SK-N-SH (cell line): ENCODE results near the gene SNX9. TPM values are rescaled to one million over a fixed set of nuclear protein-coding genes. Genes with fewer than 3 reads are reported as not detected.

Source experiments
- CTCF ChIA-PET: fragments of 300-600, 350-600 bp; formaldehyde crosslinking; extraction: SDS; loops from one replicate; lab custom pipeline; 2021; lab: Yijun Ruan, JAX
- POLR2A ChIA-PET: fragments of 350-600 bp; sonication (Branson Sonifier 250); formaldehyde crosslinking; extraction: SDS; loops from one replicate; lab custom pipeline; 2020; ENCODE audit warnings: antibody characterized with exemption, inconsistent platforms; lab: Yijun Ruan, JAX
- DNase-seq: peaks from one replicate; pipeline ENCODE4 v3.0.0; 2012
- H2AFZ ChIP-seq: fragments of 200-600 bp; sonication (generic); 2 replicates; pipeline ENCODE4 v1.8.1; 2016; ENCODE audit warnings: antibody characterized with exemption, mild to moderate bottlenecking, low read depth
- H3F3A ChIP-seq: fragments of 200-600 bp; sonication (generic); replicated peaks from 2 replicates; pipeline ENCODE3; 2016; ENCODE audit warnings: antibody characterized with exemption, mild to moderate bottlenecking; ENCODE audit not compliant: insufficient read depth
- H3K27ac ChIP-seq, 2 experiments: fragments of 200-500 bp in 1 of 2; fragments of 200-600 bp in 1 of 2; sonication (Bioruptor generic) in 1 of 2; sonication (generic), shearing (Covaris generic) in 1 of 2; 2 replicates each; pipeline versions ENCODE4 v1.5.1 to v1.6.1; 2014 to 2016; ENCODE audit warnings: low read depth in 2 of 2, inconsistent platforms in 1 of 2, low read length in 1 of 2, mild to moderate bottlenecking in 1 of 2, mixed read lengths in 1 of 2
- H3K27me3 ChIP-seq: fragments of 200-600 bp; sonication (generic), shearing (Covaris generic); 2 replicates; pipeline ENCODE4 v1.6.1; 2016; ENCODE audit warnings: mixed run types; ENCODE audit not compliant: insufficient read depth
- H3K36me3 ChIP-seq, 2 experiments: fragments of 200-500 bp in 1 of 2; fragments of 200-600 bp in 1 of 2; sonication (Bioruptor generic) in 1 of 2; sonication (generic) in 1 of 2; replicated peaks in 1 of 2; 2 replicates each; pipeline versions ENCODE3 to v1.5.1; 2014 to 2016; ENCODE audit warnings: low read length in 1 of 2, mild to moderate bottlenecking in 1 of 2; ENCODE audit not compliant: insufficient read depth in 2 of 2, control insufficient read depth in 1 of 2
- H3K4me1 ChIP-seq, 2 experiments: fragments of 200-500 bp in 1 of 2; fragments of 200-600 bp in 1 of 2; sonication (Bioruptor generic) in 1 of 2; sonication (generic), shearing (Covaris generic) in 1 of 2; 2 replicates each; pipeline versions ENCODE4 v1.5.1 to v1.6.1; 2014 to 2016; ENCODE audit warnings: low read depth in 1 of 2, low read length in 1 of 2, mixed run types in 1 of 2; ENCODE audit not compliant: insufficient read depth in 2 of 2, control insufficient read depth in 1 of 2
- H3K4me2 ChIP-seq: fragments of 200-600 bp; sonication (generic), shearing (Covaris generic); 2 replicates; pipeline ENCODE4 v1.6.1; 2017; ENCODE audit warnings: mixed run types
- H3K4me3 ChIP-seq, 2 experiments: fragments of 200-500 bp in 1 of 2; fragments of 200-600 bp in 1 of 2; sonication (Bioruptor generic) in 1 of 2; sonication (generic), shearing (Covaris generic) in 1 of 2; 2 replicates each; pipeline versions ENCODE4 v1.5.1 to v1.8.1; 2014 to 2016; ENCODE audit warnings: low read depth in 2 of 2, inconsistent platforms in 1 of 2, low read length in 1 of 2, mild to moderate bottlenecking in 1 of 2, mixed read lengths in 1 of 2, moderate library complexity in 1 of 2
- H3K79me2 ChIP-seq: fragments of 200-600 bp; sonication (generic); 2 replicates; pipeline ENCODE4 v1.8.1; 2017; ENCODE audit warnings: mild to moderate bottlenecking; ENCODE audit not compliant: insufficient read depth
- H3K9ac ChIP-seq: fragments of 200-600 bp; sonication (generic); 2 replicates; pipeline ENCODE4 v1.6.1; 2017; ENCODE audit warnings: mixed run types
- H3K9me2 ChIP-seq: fragments of 200-600 bp; sonication (generic); 2 replicates; pipeline ENCODE4 v1.6.1; 2017; ENCODE audit warnings: mixed run types
- H3K9me3 ChIP-seq: fragments of 200-600 bp; sonication (generic); 2 replicates; pipeline ENCODE4 v1.6.1; 2017; ENCODE audit warnings: mixed run types, mild to moderate bottlenecking, moderate library complexity
- H4K20me1 ChIP-seq: fragments of 200-600 bp; sonication (generic); 2 replicates; pipeline ENCODE4 v1.6.1; 2017; ENCODE audit warnings: mild to moderate bottlenecking, mixed run types; ENCODE audit not compliant: insufficient read depth
- EP300 ChIP-seq, 2 experiments: IDR thresholded peaks; 2 replicates each; pipeline versions ENCODE4 v1.4.0 to v1.6.1; 2012; ENCODE audit warnings: borderline replicate concordance in 1 of 2, low read depth in 1 of 2, low read length in 1 of 2
- FOSL2 ChIP-seq: IDR thresholded peaks from 2 replicates; pipeline ENCODE4 v1.4.0; 2012; ENCODE audit warnings: low read depth, mild to moderate bottlenecking, moderate library complexity, borderline replicate concordance
- FOXJ3 ChIP-seq: sonication (generic); formaldehyde crosslinking; IDR thresholded peaks from 2 replicates; pipeline ENCODE4 v1.5.1; 2020; ENCODE audit warnings: mild to moderate bottlenecking, missing genetic modification reagents
- GATA2 ChIP-seq: sonication (generic); formaldehyde crosslinking; IDR thresholded peaks from 2 replicates; pipeline ENCODE4 v1.5.0; 2020; ENCODE audit warnings: mild to moderate bottlenecking, missing genetic modification reagents
- IRF3 ChIP-seq: fragments of 150-350 bp; IDR thresholded peaks from 2 replicates; pipeline ENCODE4 v1.6.1; 2016; ENCODE audit warnings: mild to moderate bottlenecking, low read depth, low read length
- JUND ChIP-seq: IDR thresholded peaks from 2 replicates; pipeline ENCODE4 v1.4.0; 2012
- MAX ChIP-seq: IDR thresholded peaks from 2 replicates; pipeline ENCODE4 v1.4.0; 2012; ENCODE audit warnings: low read depth
- MEF2A ChIP-seq: IDR thresholded peaks from 2 replicates; pipeline ENCODE4 v1.4.0; 2012; ENCODE audit warnings: low read depth, borderline replicate concordance
- NRF1 ChIP-seq: IDR thresholded peaks from 2 replicates; pipeline ENCODE4 v1.6.1; 2012; ENCODE audit warnings: low read depth, mild to moderate bottlenecking, low read length
- PBX3 ChIP-seq: IDR thresholded peaks from 2 replicates; pipeline ENCODE4; 2012
- POLR2AphosphoS5 ChIP-seq: IDR thresholded peaks from 2 replicates; pipeline ENCODE4 v1.6.1; 2012; ENCODE audit warnings: low read depth, low read length
- RCOR1 ChIP-seq: fragments of 150-350 bp; IDR thresholded peaks from 2 replicates; pipeline ENCODE4 v1.6.1; 2017; ENCODE audit warnings: antibody characterized with exemption, low read length
- REST ChIP-seq: IDR thresholded peaks from 2 replicates; pipeline ENCODE4 v1.6.1; 2012; ENCODE audit warnings: mild to moderate bottlenecking, low read depth, low read length, moderate library complexity
- RFX5 ChIP-seq: IDR thresholded peaks from 2 replicates; pipeline ENCODE4 v1.6.1; 2012; ENCODE audit warnings: mild to moderate bottlenecking, improper control_type of control experiment, low read length
- RXRA ChIP-seq: IDR thresholded peaks from 2 replicates; pipeline ENCODE4 v1.4.0; 2012; ENCODE audit warnings: low read depth, mild to moderate bottlenecking, borderline replicate concordance
- SIN3A ChIP-seq: IDR thresholded peaks from 2 replicates; pipeline ENCODE4 v1.6.1; 2012; ENCODE audit warnings: low read depth, mild to moderate bottlenecking, low read length, moderate library complexity, borderline replicate concordance
- TCF12 ChIP-seq: IDR thresholded peaks from 2 replicates; pipeline ENCODE4 v1.4.0; 2012
- ZBTB33 ChIP-seq: IDR thresholded peaks from 2 replicates; pipeline ENCODE4 v1.4.0; 2012; ENCODE audit warnings: low read depth, borderline replicate concordance
- WGBS: methylation state at CpG from one replicate; pipeline ENCODE4 v1.1.6; 2017; ENCODE audit warnings: low lambda C conversion rate; 5-methylcytosine and 5-hydroxymethylcytosine counted together
- polyA plus RNA-seq, 3 experiments: library from polyadenylated mRNA; depleted of rRNA; stranded (reverse); fragments of >200 nt; gene quantifications; 2 replicates each; pipeline ENCODE4 v1.2.3, GENCODE V29; 2012

Gene SNX9
- polyA plus RNA-seq, 1 of the 3 experiments (the other 2 are of a cell fraction): 31.6 TPM

- Histone ChIP-seq H3K4me2 (no peak overlapping the region), H3K27ac (no peak overlapping the region), H3K79me2 (no peaks in the 10 kb centered on the region), H3K4me3 (no peak overlapping the region), H3K9me3 (no peaks in the 10 kb centered on the region), H2AFZ (no peak overlapping the region), H3F3A (peaks cover 6% of the 10 kb centered on the region), H3K9me2 (no peaks in the 10 kb centered on the region), H3K9ac (no peak overlapping the region), H4K20me1 (no peaks in the 10 kb centered on the region), H3K4me1 (no peaks in the 10 kb centered on the region; a peak in 1 of 4 replicates), H3K27me3 (no peaks in the 10 kb centered on the region), H3K36me3 (no peaks in the 10 kb centered on the region)
- CTCF ChIA-PET: interaction anchor here (0.7 kb wide), 1 partner anchor 85 kb away, joined by 3 read pairs; no protein-coding TSS in a partner anchor
- 71% methylated on average over 9 of the region's 9 CpGs for WGBS
- DNase-seq: no peak
- TF ChIP-seq RCOR1 (no peak), FOXJ3 (CRISPR knock-in tag) (no peak), JUND (peak; percentile 46; the same call in 1 of the 2 replicates), EP300 (IDR thresholded peaks at IDR 0.05; ENCODE audit: borderline replicate concordance in 1 of 2, low read depth in 1 of 2, low read length in 1 of 2) (no peak), GATA2 (CRISPR knock-in tag) (no peak), SIN3A (no peak), FOSL2 (peak; percentile 4; the same call in 1 of the 2 replicates)
- POLR2A ChIA-PET: no interaction called here
Measured at GRCh38 chr6:157974341-157974894, 151.4 kb downstream of the SNX9 start.

GRCh38 chr6:157974967-157975366 is 151.9 kb downstream of the SNX9 start:
- H3K9me3 ChIP-seq: no peaks in the 10 kb centered on the region
- no peaks in the 10 kb centered on the region for H3K4me1 ChIP-seq
- ChIA-PET POLR2A (no interaction called here), CTCF (interaction anchor here (0.7 to 1.2 kb wide), 2 partner anchors 14 to 84 kb away, joined by 3 to 5 read pairs; no protein-coding TSS in a partner anchor)
- no peak overlapping the region for H3K4me3 ChIP-seq
- H3K27me3 ChIP-seq: no peaks in the 10 kb centered on the region
- no peak for TF ChIP-seq POLR2AphosphoS5
- TF ChIP-seq RCOR1: no peak
- no peak for TF ChIP-seq ZBTB33
- no peak for TF ChIP-seq NRF1
- no peak for TF ChIP-seq IRF3
- TF ChIP-seq RFX5: no peak
- TF ChIP-seq MAX: no peak
- TF ChIP-seq MEF2A: no peak
- no peak for TF ChIP-seq TCF12
- TF ChIP-seq REST: no peak
- no peak for TF ChIP-seq EP300 (IDR thresholded peaks at IDR 0.05; ENCODE audit: borderline replicate concordance in 1 of 2, low read depth in 1 of 2, low read length in 1 of 2)
- no peak for TF ChIP-seq FOSL2
- no peak for TF ChIP-seq RXRA
- TF ChIP-seq PBX3: no peak
- no peak overlapping the region for H3K9ac ChIP-seq
- 83% methylated on average over 3 of the region's 3 CpGs for WGBS
- H2AFZ ChIP-seq: no peak overlapping the region
- H3K36me3 ChIP-seq: no peaks in the 10 kb centered on the region
- peaks cover 8% of the 10 kb centered on the region for H3F3A ChIP-seq
- no peak for DNase-seq
- H3K27ac ChIP-seq: no peak overlapping the region
- no peaks in the 10 kb centered on the region for H3K79me2 ChIP-seq
- H3K4me2 ChIP-seq: no peak overlapping the region
- no peaks in the 10 kb centered on the region for H3K9me2 ChIP-seq
- no peaks in the 10 kb centered on the region for H4K20me1 ChIP-seq
